GM12878 (cell line): ENCODE results near the gene KCNK1. TPM values are rescaled to one million over a fixed set of nuclear protein-coding genes. Genes with fewer than 3 reads are reported as not detected.

Source experiments
- BACH1 ChIP-seq: fragments of 450-650 bp; IDR thresholded peaks from 2 replicates; pipeline ENCODE4 v1.6.1; 2017; ENCODE audit warnings: mild to moderate bottlenecking, borderline replicate concordance
- CBX3 ChIP-seq: fragments of 200-600 bp; sonication (generic); IDR thresholded peaks from 2 replicates; pipeline ENCODE4 v1.6.1; 2016; ENCODE audit warnings: low read depth, borderline replicate concordance
- CBX5 ChIP-seq: sonication (generic); IDR thresholded peaks from 2 replicates; pipeline ENCODE4 v1.6.1; 2016; ENCODE audit warnings: low read depth, moderate library complexity, mild to moderate bottlenecking, inconsistent platforms
- CTCF ChIP-seq, 3 experiments: IDR thresholded peaks in 2 of 3; conservative IDR thresholded peaks in 1 of 3; 2 replicates each; pipeline ENCODE4 v1.5.1; 2011; ENCODE audit warnings: low read depth in 3 of 3, low read length in 3 of 3, mild to moderate bottlenecking in 3 of 3, control low read depth in 2 of 3, moderate library complexity in 2 of 3, inconsistent platforms in 1 of 3, mixed read lengths in 1 of 3; ENCODE audit not compliant: control insufficient read depth in 2 of 3, insufficient read depth in 1 of 3; ENCODE audit errors: extremely low read depth in 1 of 3
- DPF2 ChIP-seq: fragments of 450-650 bp; IDR thresholded peaks from 2 replicates; pipeline ENCODE4 v1.6.1; 2017; ENCODE audit warnings: mild to moderate bottlenecking
- E2F4 ChIP-seq: IDR thresholded peaks from 2 replicates; pipeline ENCODE4 v1.6.1; 2012; ENCODE audit warnings: low read depth, low read length, improper control_type of control experiment
- EED ChIP-seq: sonication (generic); IDR thresholded peaks from 2 replicates; pipeline ENCODE4 v1.6.1; 2016; ENCODE audit warnings: antibody characterized with exemption, low read depth
- HCFC1 ChIP-seq: fragments of 150-350 bp; IDR thresholded peaks from 2 replicates; pipeline ENCODE4 v1.6.1; 2014; ENCODE audit warnings: low read length
- IKZF2 ChIP-seq, 2 experiments: fragments of 450-650 bp; IDR thresholded peaks; 2 replicates each; pipeline ENCODE4 v1.6.1; 2017; ENCODE audit warnings: mild to moderate bottlenecking in 2 of 2, moderate library complexity in 2 of 2
- IRF4 ChIP-seq: IDR thresholded peaks from 2 replicates; pipeline ENCODE4 v1.6.1; 2011; ENCODE audit warnings: low read depth, low read length
- JUND ChIP-seq: IDR thresholded peaks from 2 replicates; pipeline ENCODE4 v1.6.1; 2012; ENCODE audit warnings: low read depth, mild to moderate bottlenecking, low read length, improper control_type of control experiment, moderate library complexity
- NBN ChIP-seq: fragments of 450-650 bp; IDR thresholded peaks from 2 replicates; pipeline ENCODE4 v1.6.1; 2016
- NFYB ChIP-seq: IDR thresholded peaks from 2 replicates; pipeline ENCODE4 v1.6.1; 2011; ENCODE audit warnings: low read depth, mild to moderate bottlenecking, low read length, improper control_type of control experiment, moderate library complexity; ENCODE audit not compliant: insufficient read depth
- NR2C1 ChIP-seq: fragments of 450-650 bp; IDR thresholded peaks from 2 replicates; pipeline ENCODE4 v1.6.1; 2017; ENCODE audit warnings: antibody characterized with exemption, mild to moderate bottlenecking, moderate library complexity
- PAX8 ChIP-seq: fragments of 450-650 bp; IDR thresholded peaks from 2 replicates; pipeline ENCODE4 v1.6.1; 2017; ENCODE audit warnings: mild to moderate bottlenecking, moderate library complexity
- POLR2AphosphoS5 ChIP-seq: IDR thresholded peaks from 2 replicates; pipeline ENCODE4 v1.6.1; 2011; ENCODE audit warnings: mild to moderate bottlenecking, low read length, inconsistent platforms
- RAD21 ChIP-seq: IDR thresholded peaks from 2 replicates; pipeline ENCODE4 v1.6.1; 2011; ENCODE audit warnings: mild to moderate bottlenecking, low read depth, low read length, moderate library complexity; ENCODE audit not compliant: insufficient read depth
- SMAD1 ChIP-seq: fragments of 450-650 bp; IDR thresholded peaks from 2 replicates; pipeline ENCODE4 v1.6.1; 2018; ENCODE audit warnings: mild to moderate bottlenecking, low read depth; ENCODE audit not compliant: partially characterized antibody
- SP1 ChIP-seq: IDR thresholded peaks from one replicate; pipeline ENCODE4 v1.6.1; 2011; ENCODE audit warnings: low read depth, low read length
- USF2 ChIP-seq: IDR thresholded peaks from 2 replicates; pipeline ENCODE4 v1.6.1; 2011; ENCODE audit warnings: low read depth, low read length, improper control_type of control experiment, borderline replicate concordance
- YBX1 ChIP-seq: fragments of 450-650 bp; IDR thresholded peaks from 2 replicates; pipeline ENCODE4 v1.6.1; 2016; ENCODE audit warnings: antibody characterized with exemption
- ZBED1 ChIP-seq: IDR thresholded peaks from 2 replicates; pipeline ENCODE4 v1.6.1; 2016; ENCODE audit warnings: borderline replicate concordance
- ZBTB33 ChIP-seq: fragments of 450-650 bp; IDR thresholded peaks from 2 replicates; pipeline ENCODE4 v1.6.1; 2017; ENCODE audit warnings: mild to moderate bottlenecking
- ZNF24 ChIP-seq: fragments of 450-650 bp; IDR thresholded peaks from 2 replicates; pipeline ENCODE4 v1.6.1; 2017; ENCODE audit warnings: antibody characterized with exemption, mild to moderate bottlenecking
- polyA plus RNA-seq, 11 experiments: library from polyadenylated mRNA; depleted of rRNA in 4 of 11; unstranded in 6 of 11; stranded (reverse) in 5 of 11; fragments of >200 nt; fragmentation: Nextera tagmentation in 4 of 11; fragmentation: Illumina TruSeq in 1 of 11; extraction: Ambion mirVana in 4 of 11; extraction: Trizol in 1 of 11; gene quantifications; 1 replicate in 1 of 11; 2 replicates in 10 of 11; pipeline versions ENCODE4 v1.2.1 to v1.2.3, GENCODE V29; 2011 to 2016; ENCODE audit warnings: inconsistent platforms in 2 of 11, missing spikeins in 2 of 11, low read depth in 1 of 11
- total RNA-seq, 4 experiments: library from RNA; depleted of rRNA in 3 of 4; stranded (reverse); fragments of >200 nt in 3 of 4; fragmentation: Illumina TruSeq in 1 of 4; extraction: Trizol in 1 of 4; gene quantifications; 2 replicates each; pipeline versions ENCODE4 v1.2.1 to v1.2.3, GENCODE V29; 2013 to 2021
- TF ChIP-seq, protein P1 (sequence below): fragments of 450-650 bp; IDR thresholded peaks from 2 replicates; pipeline ENCODE4 v1.6.1; 2017; ENCODE audit warnings: mild to moderate bottlenecking, low read depth, inconsistent platforms; ENCODE audit not compliant: poor library complexity, severe bottlenecking

Gene KCNK1
- total and polyA plus RNA-seq, 10 of the 15 experiments (the other 5 are each of a cell fraction or from before 2014, with no cell fraction given): 9.4 to 27.6 (median 15.1) TPM

- TF ChIP-seq CTCF (IDR thresholded peaks at IDR 0.05 in 2 of 3, conservative IDR thresholded peaks at IDR 0.05 in 1 of 3; ENCODE audit: control insufficient read depth in 2 of 3, extremely low read depth in 1 of 3, insufficient read depth in 1 of 3, low read depth in 3 of 3, low read length in 3 of 3) (peak; percentile 16 to 19 (median 18); a peak in 1 of 6 replicates), SP1 (peak; percentile 12), ZNF24 (no peak), HCFC1 (no peak), USF2 (no peak), NBN (no peak), POLR2AphosphoS5 (no peak), CBX3 (no peak), ZBTB33 (peak; percentile 65; the same call in 1 of the 2 replicates), IKZF2 (IDR thresholded peaks at IDR 0.05) (peak in 1 of 2 experiments; percentile 81; a peak in 3 of 4 replicates), CBX5 (0 out of 2 replicates have a peak, but pooled peaks have one; percentile 57), IRF4 (peak; percentile 92), NR2C1 (no peak), DPF2 (peak; percentile 87), BACH1 (peak; percentile 66; the same call in 1 of the 2 replicates), RAD21 (no peak), YBX1 (no peak), PAX8 (no peak), EED (peak; percentile 94), JUND (peak; percentile 22; the same call in 1 of the 2 replicates), ZBED1 (peak; percentile 87), SMAD1 (peak; percentile 41), NFYB (no peak), E2F4 (no peak)
- TF ChIP-seq, protein P1, sequence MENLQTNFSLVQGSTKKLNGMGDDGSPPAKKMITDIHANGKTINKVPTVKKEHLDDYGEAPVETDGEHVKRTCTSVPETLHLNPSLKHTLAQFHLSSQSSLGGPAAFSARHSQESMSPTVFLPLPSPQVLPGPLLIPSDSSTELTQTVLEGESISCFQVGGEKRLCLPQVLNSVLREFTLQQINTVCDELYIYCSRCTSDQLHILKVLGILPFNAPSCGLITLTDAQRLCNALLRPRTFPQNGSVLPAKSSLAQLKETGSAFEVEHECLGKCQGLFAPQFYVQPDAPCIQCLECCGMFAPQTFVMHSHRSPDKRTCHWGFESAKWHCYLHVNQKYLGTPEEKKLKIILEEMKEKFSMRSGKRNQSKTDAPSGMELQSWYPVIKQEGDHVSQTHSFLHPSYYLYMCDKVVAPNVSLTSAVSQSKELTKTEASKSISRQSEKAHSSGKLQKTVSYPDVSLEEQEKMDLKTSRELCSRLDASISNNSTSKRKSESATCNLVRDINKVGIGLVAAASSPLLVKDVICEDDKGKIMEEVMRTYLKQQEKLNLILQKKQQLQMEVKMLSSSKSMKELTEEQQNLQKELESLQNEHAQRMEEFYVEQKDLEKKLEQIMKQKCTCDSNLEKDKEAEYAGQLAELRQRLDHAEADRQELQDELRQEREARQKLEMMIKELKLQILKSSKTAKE: peak; percentile 43
Observed at GRCh38 chr1:233675893-233676292, 62.0 kb downstream of the KCNK1 start (continued).
